ENCODE data around the gene CCNA2. TPM values are rescaled to one million over a fixed set of nuclear protein-coding genes. Genes with fewer than 3 reads are reported as not detected.

The CCNA2 gene
- total and polyA plus RNA-seq, 2 donors (not counting 3 experiments of a cell fraction or from before 2014, with no cell fraction given): 23.3 to 65.4 TPM

GRCh38 chr4:121783210-121783609, 40.5 kb downstream of the CCNA2 start:
- FAIRE-seq (no peak), DNase-seq (ENCODE audit: low read depth, low spot score) (no peak)
- H3K4me1 ChIP-seq (ENCODE audit: control insufficient read depth, extremely low read depth, insufficient read depth, low read length): peaks cover 3% of the 10 kb centered on the region
- H3K9ac ChIP-seq (replicated peaks; ENCODE audit: extremely low read depth, insufficient read depth, low read length): no peak overlapping the region
- no peaks in the 10 kb centered on the region for H3K79me2 ChIP-seq (ENCODE audit: control insufficient read depth, insufficient read depth, low read length)
- POLR2A ChIA-PET: no interaction called here
- BruUV-seq (replicated peaks): no TSS peak
- no peak overlapping the region for H3K27ac ChIP-seq (ENCODE audit: insufficient read depth, low read depth, low read length)
- CTCF ChIA-PET: no interaction called here
- H3K9me3 ChIP-seq (replicated peaks; ENCODE audit: control insufficient read depth, insufficient read depth, low read length): no peaks in the 10 kb centered on the region
- H3K9me1 ChIP-seq (replicated peaks; ENCODE audit: control insufficient read depth, extremely low read depth, insufficient read depth, low read length): no peaks in the 10 kb centered on the region
- peaks cover 0 to 10% of the 10 kb centered on the region in 2 experiments for H3K27me3 ChIP-seq (ENCODE audit: control insufficient read depth in 2 of 2, insufficient read depth in 2 of 2, low read length in 2 of 2)
- no peak overlapping the region for H3K4me3 ChIP-seq (replicated peaks in 1 of 3; ENCODE audit: insufficient read depth in 1 of 3, low read depth in 1 of 3, low read length in 3 of 3)
- H3K36me3 ChIP-seq (ENCODE audit: control insufficient read depth in 2 of 2, extremely low read depth in 1 of 2, insufficient read depth in 2 of 2, low read length in 2 of 2): no peaks in the 10 kb centered on the region
- no peak overlapping the region for H3K4me2 ChIP-seq (ENCODE audit: insufficient read depth, low read length)
- H2AFZ ChIP-seq (ENCODE audit: low read depth, low read length): no peak overlapping the region
- intact Hi-C loops (cut with micrococcal nuclease): no loop called here
- TF ChIP-seq GATA2 (IDR thresholded peaks at IDR 0.05; ENCODE audit: insufficient read depth, insufficient read length, low read depth, low read length): no peak
- TF ChIP-seq POLR2AphosphoS5 (IDR thresholded peaks at IDR 0.05; ENCODE audit: insufficient read depth, low read depth, low read length): no peak
- TF ChIP-seq JUN (IDR thresholded peaks at IDR 0.05; ENCODE audit: borderline replicate concordance, insufficient read depth, insufficient read length, low read depth): no peak
- TF ChIP-seq POLR2A (IDR thresholded peaks at IDR 0.05; ENCODE audit: low read depth, low read length): no peak
- TF ChIP-seq MAX (IDR thresholded peaks at IDR 0.05; ENCODE audit: insufficient read depth, insufficient read length): no peak
- TF ChIP-seq EZH2 (IDR thresholded peaks at IDR 0.05; ENCODE audit: borderline replicate concordance, low read depth, low read length, severe bottlenecking): no peak
- dilution Hi-C loops (cut with MboI; ENCODE audit: extremely low pct_ligation_motif_present, low sequenced_read_pairs): no loop called here
- H4K20me1 ChIP-seq (replicated peaks; ENCODE audit: control insufficient read depth, extremely low read depth, insufficient read depth, low read length): no peaks in the 10 kb centered on the region

GRCh38 chr4:121778991-121779628, 44.6 kb downstream of the CCNA2 start:
- Histone ChIP-seq H3K79me2 (ENCODE audit: control insufficient read depth, insufficient read depth, low read length) (no peaks in the 10 kb centered on the region), H3K9me3 (replicated peaks; ENCODE audit: control insufficient read depth, insufficient read depth, low read length) (no peaks in the 10 kb centered on the region), H3K9me1 (replicated peaks; ENCODE audit: control insufficient read depth, extremely low read depth, insufficient read depth, low read length) (no peaks in the 10 kb centered on the region), H4K20me1 (replicated peaks; ENCODE audit: control insufficient read depth, extremely low read depth, insufficient read depth, low read length) (no peaks in the 10 kb centered on the region), H2AFZ (ENCODE audit: low read depth, low read length) (no peak overlapping the region), H3K27me3 (ENCODE audit: control insufficient read depth in 2 of 2, insufficient read depth in 2 of 2, low read length in 2 of 2) (peaks cover 1 to 28% of the 10 kb centered on the region in 2 experiments), H3K9ac (replicated peaks; ENCODE audit: extremely low read depth, insufficient read depth, low read length) (no peak overlapping the region), H3K4me1 (ENCODE audit: control insufficient read depth, extremely low read depth, insufficient read depth, low read length) (no peaks in the 10 kb centered on the region), H3K27ac (ENCODE audit: insufficient read depth, low read depth, low read length) (no peak overlapping the region), H3K4me2 (ENCODE audit: insufficient read depth, low read length) (no peak overlapping the region), H3K36me3 (ENCODE audit: control insufficient read depth in 2 of 2, extremely low read depth in 1 of 2, insufficient read depth in 2 of 2, low read length in 2 of 2) (no peaks in the 10 kb centered on the region), H3K4me3 (replicated peaks in 1 of 3; ENCODE audit: insufficient read depth in 1 of 3, low read depth in 1 of 3, low read length in 3 of 3) (no peak overlapping the region)
- ChIA-PET POLR2A (no interaction called here), CTCF (interaction anchor here (1.1 kb wide), 1 partner anchor 14 kb away, joined by 5 read pairs; the partner anchor contains the start of gene SMIM43)
- dilution Hi-C loops (cut with MboI; ENCODE audit: extremely low pct_ligation_motif_present, low sequenced_read_pairs) (no loop called here), intact Hi-C loops (cut with micrococcal nuclease) (no loop called here)
- BruUV-seq (replicated peaks): no TSS peak
- DNase-seq (ENCODE audit: low read depth, low spot score): no peak
- TF ChIP-seq GATA2 (IDR thresholded peaks at IDR 0.05; ENCODE audit: insufficient read depth, insufficient read length, low read depth, low read length): no peak
- no peak for TF ChIP-seq EZH2 (IDR thresholded peaks at IDR 0.05; ENCODE audit: borderline replicate concordance, low read depth, low read length, severe bottlenecking)
- TF ChIP-seq, protein P1, sequence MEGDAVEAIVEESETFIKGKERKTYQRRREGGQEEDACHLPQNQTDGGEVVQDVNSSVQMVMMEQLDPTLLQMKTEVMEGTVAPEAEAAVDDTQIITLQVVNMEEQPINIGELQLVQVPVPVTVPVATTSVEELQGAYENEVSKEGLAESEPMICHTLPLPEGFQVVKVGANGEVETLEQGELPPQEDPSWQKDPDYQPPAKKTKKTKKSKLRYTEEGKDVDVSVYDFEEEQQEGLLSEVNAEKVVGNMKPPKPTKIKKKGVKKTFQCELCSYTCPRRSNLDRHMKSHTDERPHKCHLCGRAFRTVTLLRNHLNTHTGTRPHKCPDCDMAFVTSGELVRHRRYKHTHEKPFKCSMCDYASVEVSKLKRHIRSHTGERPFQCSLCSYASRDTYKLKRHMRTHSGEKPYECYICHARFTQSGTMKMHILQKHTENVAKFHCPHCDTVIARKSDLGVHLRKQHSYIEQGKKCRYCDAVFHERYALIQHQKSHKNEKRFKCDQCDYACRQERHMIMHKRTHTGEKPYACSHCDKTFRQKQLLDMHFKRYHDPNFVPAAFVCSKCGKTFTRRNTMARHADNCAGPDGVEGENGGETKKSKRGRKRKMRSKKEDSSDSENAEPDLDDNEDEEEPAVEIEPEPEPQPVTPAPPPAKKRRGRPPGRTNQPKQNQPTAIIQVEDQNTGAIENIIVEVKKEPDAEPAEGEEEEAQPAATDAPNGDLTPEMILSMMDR (IDR thresholded peaks at IDR 0.05; ENCODE audit: extremely low read depth in 1 of 2, insufficient read depth in 1 of 2, low read depth in 1 of 2, low read length in 2 of 2): no peak
- no peak for TF ChIP-seq FOS (IDR thresholded peaks at IDR 0.05; ENCODE audit: borderline replicate concordance, insufficient read depth, low read length)
- TF ChIP-seq MYC (IDR thresholded peaks at IDR 0.05; ENCODE audit: low read depth, low read length): no peak
- no peak for TF ChIP-seq POLR2A (IDR thresholded peaks at IDR 0.05; ENCODE audit: low read depth, low read length)
- no peak for TF ChIP-seq POLR2AphosphoS5 (IDR thresholded peaks at IDR 0.05; ENCODE audit: insufficient read depth, low read depth, low read length)
- TF ChIP-seq MAX (IDR thresholded peaks at IDR 0.05; ENCODE audit: insufficient read depth, insufficient read length): no peak
- TF ChIP-seq JUN (IDR thresholded peaks at IDR 0.05; ENCODE audit: borderline replicate concordance, insufficient read depth, insufficient read length, low read depth): no peak
- FAIRE-seq: no peak

Data from endothelial cell of umbilical vein (primary cell).